HCT116 (cell line): ENCODE data around the gene ELP2. TPM values are rescaled to one million over a fixed set of nuclear protein-coding genes. Genes with fewer than 3 reads are reported as not detected.

ENCODE experiments used
- ATAC-seq: fragments of 200-7000 bp; cut with Tn5 transposase; 2 replicates; pipeline ENCODE4 v1.9.1; 2020; ENCODE audit warnings: mild to moderate bottlenecking, moderate library complexity
- BruUV-seq: library from RNA; stranded (reverse); fragments of 400-500 nt; replicated peaks from 2 replicates; lab custom pipeline; 2021; lab: Mats Ljungman, UMichigan
- CTCF ChIA-PET: fragments of 300-600 bp; sonication (Branson Sonifier 250); formaldehyde crosslinking; loops from one replicate; lab custom pipeline; 2021; ENCODE audit warnings: antibody characterized with exemption; lab: Charles Lee
- POLR2A ChIA-PET: fragments of 300-600, 350-600 bp; sonication (Branson Sonifier 250); formaldehyde crosslinking; loops from one replicate; lab custom pipeline; 2021; ENCODE audit warnings: antibody characterized with exemption; lab: Charles Lee
- RAD21 ChIA-PET, 2 experiments: fragments of 300-600 bp; sonication (Branson Sonifier 250); formaldehyde crosslinking; loops; one replicate each; lab custom pipeline; 2023; ENCODE audit warnings: low total read pairs in 2 of 2; ENCODE audit not compliant: uncharacterized antibody in 2 of 2, unreplicated experiment in 2 of 2, low non-redundant PET in 1 of 2; lab: Charles Lee
- DNase-seq: peaks from one replicate; pipeline ENCODE4 v3.0.0-alpha.2; 2010; ENCODE audit warnings: low read depth, low spot score
- H2AFZ ChIP-seq: fragments of 200-600 bp; shearing (Covaris generic), sonication (generic); 2 replicates; pipeline ENCODE4 v1.6.1; 2017; ENCODE audit warnings: low read depth, mixed run types, mixed read lengths, antibody characterized with exemption, low read length; ENCODE audit not compliant: poor library complexity, severe bottlenecking
- H3K27ac ChIP-seq: 2 replicates; pipeline ENCODE4 v1.5.1; 2012; ENCODE audit warnings: low read depth, low read length
- H3K27me3 ChIP-seq: fragments of 200-600 bp; sonication (generic); 2 replicates; pipeline ENCODE4 v1.6.1; 2016; ENCODE audit warnings: mixed run types, low read length, mixed read lengths; ENCODE audit not compliant: insufficient read depth
- H3K36me3 ChIP-seq, 2 experiments: fragments of 200-500 bp in 1 of 2; fragments of 200-600 bp in 1 of 2; sonication (Bioruptor generic) in 1 of 2; sonication (generic) in 1 of 2; 2 replicates each; pipeline versions ENCODE4 v1.5.1 to v1.6.1; 2014 to 2016; ENCODE audit warnings: low read length in 2 of 2, inconsistent platforms in 1 of 2, mixed read lengths in 1 of 2, mixed run types in 1 of 2; ENCODE audit not compliant: insufficient read depth in 2 of 2, control insufficient read depth in 1 of 2
- H3K4me1 ChIP-seq, 2 experiments: fragments of 200-600 bp in 1 of 2; sonication (generic) in 1 of 2; 2 replicates each; pipeline versions ENCODE4 v1.5.1 to v1.6.1; 2012 to 2017; ENCODE audit warnings: low read length in 2 of 2, inconsistent platforms in 1 of 2, mild to moderate bottlenecking in 1 of 2, mixed read lengths in 1 of 2, mixed run types in 1 of 2, moderate library complexity in 1 of 2; ENCODE audit not compliant: insufficient read depth in 2 of 2, control insufficient read depth in 1 of 2
- H3K4me2 ChIP-seq: fragments of 200-600 bp; sonication (generic); 2 replicates; pipeline ENCODE4 v1.6.1; 2017; ENCODE audit warnings: mixed run types, low read length, mixed read lengths
- H3K4me3 ChIP-seq, 2 experiments: fragments of 200-600 bp in 1 of 2; sonication (generic) in 1 of 2; replicated peaks in 1 of 2; 2 replicates each; pipeline ENCODE4 v1.5.1; 2011 to 2016; ENCODE audit warnings: low read length in 2 of 2, control low read depth in 1 of 2, low read depth in 1 of 2, mild to moderate bottlenecking in 1 of 2, mixed read lengths in 1 of 2, mixed run types in 1 of 2
- H3K79me2 ChIP-seq: fragments of 200-600 bp; sonication (generic); 2 replicates; pipeline ENCODE4 v1.6.1; 2017; ENCODE audit warnings: mild to moderate bottlenecking, mixed run types, low read length, moderate library complexity, mixed read lengths; ENCODE audit not compliant: insufficient read depth
- H3K9ac ChIP-seq: fragments of 200-600 bp; sonication (generic); 2 replicates; pipeline ENCODE4 v1.6.1; 2016; ENCODE audit warnings: low read length, mixed read lengths
- H3K9me2 ChIP-seq: fragments of 200-600 bp; sonication (generic), shearing (Covaris generic); 2 replicates; pipeline ENCODE4 v1.6.1; 2017; ENCODE audit warnings: mixed run types, mild to moderate bottlenecking, moderate library complexity; ENCODE audit not compliant: insufficient read depth
- H3K9me3 ChIP-seq, 2 experiments: fragments of 200-500 bp in 1 of 2; fragments of 200-600 bp in 1 of 2; sonication (Bioruptor generic) in 1 of 2; sonication (generic) in 1 of 2; 2 replicates each; pipeline ENCODE4 v1.6.1; 2014 to 2017; ENCODE audit warnings: low read length in 2 of 2, mixed read lengths in 2 of 2, inconsistent platforms in 1 of 2, low read depth in 1 of 2, mild to moderate bottlenecking in 1 of 2, mixed run types in 1 of 2, moderate library complexity in 1 of 2; ENCODE audit not compliant: control insufficient read depth in 1 of 2, insufficient read depth in 1 of 2
- H4K20me1 ChIP-seq: fragments of 200-600 bp; sonication (generic), shearing (Covaris generic); 2 replicates; pipeline ENCODE4 v1.6.1; 2017; ENCODE audit warnings: mixed run types, mild to moderate bottlenecking, moderate library complexity; ENCODE audit not compliant: insufficient read depth
- EZH2 ChIP-seq: fragments of 200-600 bp; sonication (generic); IDR thresholded peaks from 2 replicates; pipeline ENCODE4 v1.6.1; 2017; ENCODE audit warnings: antibody characterized with exemption, mixed run types
- EZH2phosphoT487 ChIP-seq: fragments of 200-600 bp; IDR thresholded peaks from 2 replicates; pipeline ENCODE4 v1.6.1; 2018; ENCODE audit warnings: antibody characterized with exemption, borderline replicate concordance
- MAX ChIP-seq: IDR thresholded peaks from 2 replicates; pipeline ENCODE4 v1.6.1; 2012
- RAD21 ChIP-seq: IDR thresholded peaks from 2 replicates; pipeline ENCODE4 v1.6.1; 2012; ENCODE audit warnings: low read depth, mild to moderate bottlenecking
- REST ChIP-seq: IDR thresholded peaks from 2 replicates; pipeline ENCODE4 v1.6.1; 2012; ENCODE audit warnings: low read depth
- SRF ChIP-seq: IDR thresholded peaks from 2 replicates; pipeline ENCODE4 v1.6.1; 2012; ENCODE audit warnings: low read depth
- ZBTB33 ChIP-seq: IDR thresholded peaks from 2 replicates; pipeline ENCODE4 v1.6.1; 2011; ENCODE audit warnings: mild to moderate bottlenecking, low read length, moderate library complexity; ENCODE audit not compliant: insufficient replicate concordance; ENCODE audit errors: extremely low read depth
- ZNF274 ChIP-seq: fragments of 200-500 bp; sonication (Bioruptor generic); IDR thresholded peaks from 2 replicates; pipeline ENCODE4 v1.6.1; 2014; ENCODE audit warnings: mild to moderate bottlenecking, low read depth, low read length, inconsistent platforms
- intact Hi-C: fragments of 100-400 bp; cut with micrococcal nuclease; formaldehyde crosslinking; loops from 2 replicates; pipeline ENCODE4 v1.10.0; 2022
- total RNA-seq: library from RNA; stranded (reverse); gene quantifications from one replicate; pipeline ENCODE4 v1.2.1, GENCODE V29; 2021; ENCODE audit not compliant: unreplicated experiment

Gene ELP2
- total RNA-seq, 1 experiment from 2014 or later = 109 TPM

- intact Hi-C loops = no loop called here
- RAD21 ChIA-PET = no interaction called here
- DNase-seq = no peak
- BruUV-seq = no TSS peak
- Histone ChIP-seq H3K27ac (no peak overlapping the region), H3K79me2 (no peaks in the 10 kb centered on the region), H3K9me2 (no peaks in the 10 kb centered on the region), H4K20me1 (no peaks in the 10 kb centered on the region), H2AFZ (no peak overlapping the region), H3K27me3 (no peaks in the 10 kb centered on the region), H3K36me3 (0 out of 4 replicates have a peak, but pooled peaks cover 0 to 5% of the 10 kb centered on the region in 2 experiments), H3K9ac (no peak overlapping the region), H3K4me1 (peaks cover 0 to 9% of the 10 kb centered on the region in 2 experiments; a peak in 2 of 4 replicates), H3K4me3 (no peak overlapping the region), H3K9me3 (no peaks in the 10 kb centered on the region), H3K4me2 (no peak overlapping the region)
- CTCF ChIA-PET = no interaction called here
- ATAC-seq = no peak
- TF ChIP-seq ZBTB33 (no peak), MAX (no peak), RAD21 (no peak), REST (no peak), SRF (no peak), EZH2 (no peak), ZNF274 (no peak), EZH2phosphoT487 (no peak)
- POLR2A ChIA-PET = no interaction called here
Observed at GRCh38 chr18:36181898-36182506, 52.3 kb downstream of the ELP2 start.
